Mononuclear cell (primary cell): ENCODE results near the gene LRRFIP2. TPM values are rescaled to one million over a fixed set of nuclear protein-coding genes. Genes with fewer than 3 reads are reported as not detected.

Source experiments
- H3K27me3 ChIP-seq: 2 replicates; pipeline ENCODE4 v1.6.0; 2011; ENCODE audit warnings: low read length, control low read depth; ENCODE audit not compliant: insufficient read depth
- H3K4me1 ChIP-seq: 2 replicates; pipeline ENCODE4 v1.5.1; 2011; ENCODE audit warnings: mild to moderate bottlenecking, low read length, control low read depth; ENCODE audit not compliant: insufficient read depth
- H3K4me3 ChIP-seq: 2 replicates; pipeline ENCODE4 v1.5.1; 2011; ENCODE audit warnings: mild to moderate bottlenecking, low read length, moderate library complexity
- H3K9me3 ChIP-seq: 2 replicates; pipeline ENCODE4 v1.5.1; 2011; ENCODE audit warnings: low read depth, mild to moderate bottlenecking, control low read depth, low read length
- total RNA-seq: library from RNA; depleted of rRNA; stranded (reverse); fragments of >200 nt; gene quantifications from one replicate; pipeline ENCODE4 v1.2.3, GENCODE V29; 2012

LRRFIP2 gene
- total RNA-seq, 1 donor = 63.1 TPM

DNA sequence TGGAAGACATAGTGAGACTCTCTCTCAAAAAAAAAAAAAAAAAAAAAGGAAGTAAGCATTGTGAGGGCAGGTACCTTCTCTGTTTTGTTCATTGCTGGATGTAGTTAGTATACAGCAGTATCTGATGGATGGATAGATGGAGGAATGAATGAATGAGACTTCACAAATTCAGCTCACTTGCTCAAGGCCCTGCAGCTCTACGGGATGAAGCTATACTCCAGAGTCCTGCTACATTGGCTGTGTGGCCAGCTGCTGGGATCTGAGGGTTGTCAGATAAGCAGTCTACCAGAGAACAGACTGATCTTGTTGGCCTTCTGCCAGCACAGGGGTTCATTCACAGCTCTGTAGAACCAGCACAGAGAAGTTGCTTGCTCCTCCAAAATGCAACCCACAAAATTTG lies 146.1 kb downstream of the LRRFIP2 start:
- H3K4me3 ChIP-seq = no peak overlapping the region
- H3K9me3 ChIP-seq = no peaks in the 10 kb centered on the region
- no peaks in the 10 kb centered on the region for H3K27me3 ChIP-seq
- H3K4me1 ChIP-seq = peaks cover 12% of the 10 kb centered on the region

DNA sequence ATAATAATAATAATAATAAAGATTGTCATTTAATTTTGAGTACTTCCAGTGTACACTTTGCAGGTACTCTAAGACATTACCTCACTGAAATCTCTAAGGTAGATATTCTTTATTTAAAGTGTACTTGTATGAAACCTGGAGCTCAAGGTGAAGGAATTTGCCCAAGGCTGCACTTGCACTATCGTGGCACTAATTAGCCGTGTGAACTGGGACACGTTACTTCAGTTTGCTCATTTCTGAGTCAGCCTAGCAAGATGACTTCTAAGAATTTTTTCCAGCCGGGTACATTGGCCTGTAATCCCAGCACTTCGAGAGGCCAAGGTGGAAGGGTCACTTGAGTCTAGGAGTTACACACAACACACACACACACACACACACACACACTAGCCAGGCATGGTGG lies 147.5 kb downstream of the LRRFIP2 start:
- H3K4me3 ChIP-seq = no peak overlapping the region
- H3K9me3 ChIP-seq = no peaks in the 10 kb centered on the region
- H3K27me3 ChIP-seq = no peaks in the 10 kb centered on the region
- H3K4me1 ChIP-seq = peaks cover 12% of the 10 kb centered on the region

DNA sequence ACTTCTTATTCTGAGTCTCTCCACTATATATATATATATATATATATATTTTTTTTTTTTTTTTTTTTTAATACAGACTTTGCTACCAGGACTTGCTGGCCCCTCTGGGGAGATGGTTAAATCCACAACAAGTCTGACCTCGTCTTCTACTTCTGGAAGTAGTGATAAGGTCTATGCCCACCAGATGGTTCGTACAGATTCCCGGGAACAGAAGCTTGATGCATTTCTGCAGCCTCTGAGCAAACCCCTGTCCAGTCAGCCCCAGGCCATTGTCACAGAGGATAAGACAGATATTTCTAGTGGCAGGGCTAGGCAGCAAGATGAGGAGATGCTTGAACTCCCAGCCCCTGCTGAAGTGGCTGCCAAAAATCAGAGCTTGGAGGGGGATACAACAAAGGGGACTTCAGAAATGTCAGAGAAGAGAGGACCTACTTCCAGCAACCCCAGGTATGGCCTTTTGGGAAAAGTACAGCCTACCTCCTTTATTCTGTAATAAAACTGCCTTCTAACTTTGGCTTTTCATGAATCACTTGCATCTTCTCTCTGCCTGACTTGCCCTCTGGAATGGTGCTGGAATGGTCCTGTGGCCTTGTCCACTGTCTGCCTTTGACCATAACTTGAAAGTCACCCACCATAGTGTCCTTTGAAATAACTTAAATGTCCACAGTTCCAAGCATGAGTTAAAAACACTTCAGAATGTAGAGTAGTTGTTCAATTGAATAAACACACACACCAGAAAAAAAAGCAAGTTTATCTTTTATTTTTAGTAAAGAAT lies 148.6 kb downstream of the LRRFIP2 start:
- H3K4me3 ChIP-seq = no peak overlapping the region
- H3K9me3 ChIP-seq = no peaks in the 10 kb centered on the region
- H3K4me1 ChIP-seq = peaks cover 12% of the 10 kb centered on the region
- H3K27me3 ChIP-seq = no peaks in the 10 kb centered on the region

DNA sequence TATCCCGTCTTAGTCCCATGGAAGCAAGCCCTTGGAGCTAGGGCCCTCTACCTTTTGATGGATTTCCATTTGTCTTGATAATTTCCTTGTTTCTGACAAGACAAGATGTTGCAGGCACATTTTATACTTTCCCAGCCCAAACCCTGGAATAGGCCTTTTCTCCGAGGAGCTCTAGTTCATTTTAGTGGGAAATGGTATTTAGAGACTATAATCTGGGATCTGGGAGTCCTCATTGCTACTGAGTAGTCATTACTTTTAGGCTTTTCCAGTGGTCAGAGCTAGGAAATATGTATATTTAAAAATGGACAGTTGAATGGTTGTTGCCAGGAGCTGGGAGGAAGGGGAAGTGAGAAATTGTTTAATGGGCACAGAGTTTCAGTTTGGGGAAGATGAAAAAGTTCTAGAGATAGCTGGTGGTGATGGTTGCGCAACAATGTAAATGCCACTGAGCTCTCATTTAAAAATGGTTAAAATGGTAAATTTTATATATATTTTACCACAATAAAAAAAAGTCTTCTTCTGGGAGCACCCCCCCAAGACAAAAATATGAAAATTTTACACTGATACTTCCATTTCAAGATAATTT lies 149.5 kb downstream of the LRRFIP2 start:
- no peak overlapping the region for H3K4me3 ChIP-seq
- no peaks in the 10 kb centered on the region for H3K27me3 ChIP-seq
- no peaks in the 10 kb centered on the region for H3K9me3 ChIP-seq
- peaks cover 12% of the 10 kb centered on the region for H3K4me1 ChIP-seq

DNA sequence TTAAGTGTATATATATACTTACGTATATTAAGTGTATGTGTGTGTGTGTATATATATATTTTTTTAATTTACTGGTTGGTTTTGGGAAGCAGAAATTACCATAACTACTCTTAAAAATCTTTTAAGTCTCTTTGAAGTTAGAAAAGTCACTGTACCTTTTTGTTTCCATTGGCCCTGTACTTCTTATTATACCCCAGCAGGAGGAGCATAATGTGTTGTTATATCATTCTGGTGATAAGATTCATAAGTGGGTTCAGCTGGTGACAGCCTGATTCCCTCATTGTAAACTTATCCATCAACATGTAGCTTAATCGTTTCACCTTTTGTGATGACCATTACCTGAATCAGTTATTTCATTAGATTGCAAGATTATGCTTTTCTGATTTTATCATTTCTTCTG lies 150.3 kb downstream of the LRRFIP2 start:
- H3K4me3 ChIP-seq = no peak overlapping the region
- no peaks in the 10 kb centered on the region for H3K27me3 ChIP-seq
- H3K9me3 ChIP-seq = no peaks in the 10 kb centered on the region
- H3K4me1 ChIP-seq = peaks cover 12% of the 10 kb centered on the region

DNA sequence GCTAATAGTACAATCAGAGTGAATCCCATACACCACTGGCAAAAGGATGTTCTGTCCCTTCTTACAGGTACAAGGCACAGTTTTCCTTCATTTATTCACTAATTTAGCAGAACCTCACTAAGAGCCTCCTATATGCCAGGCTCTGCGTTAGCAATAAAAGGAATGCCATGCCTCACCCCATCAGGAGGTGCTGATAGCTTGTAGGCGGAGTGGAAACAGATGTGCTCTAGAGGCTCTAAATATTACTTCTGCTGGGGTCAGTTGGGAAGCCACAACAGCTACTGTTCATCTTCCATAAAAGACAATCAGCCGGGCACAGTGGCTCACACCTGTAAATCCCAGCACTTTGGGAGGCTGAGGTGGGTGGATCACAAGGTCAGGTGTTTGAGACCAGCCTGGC lies 156.7 kb downstream of the LRRFIP2 start:
- H3K4me1 ChIP-seq = no peaks in the 10 kb centered on the region
- no peaks in the 10 kb centered on the region for H3K27me3 ChIP-seq
- no peaks in the 10 kb centered on the region for H3K9me3 ChIP-seq
- no peak overlapping the region for H3K4me3 ChIP-seq

DNA sequence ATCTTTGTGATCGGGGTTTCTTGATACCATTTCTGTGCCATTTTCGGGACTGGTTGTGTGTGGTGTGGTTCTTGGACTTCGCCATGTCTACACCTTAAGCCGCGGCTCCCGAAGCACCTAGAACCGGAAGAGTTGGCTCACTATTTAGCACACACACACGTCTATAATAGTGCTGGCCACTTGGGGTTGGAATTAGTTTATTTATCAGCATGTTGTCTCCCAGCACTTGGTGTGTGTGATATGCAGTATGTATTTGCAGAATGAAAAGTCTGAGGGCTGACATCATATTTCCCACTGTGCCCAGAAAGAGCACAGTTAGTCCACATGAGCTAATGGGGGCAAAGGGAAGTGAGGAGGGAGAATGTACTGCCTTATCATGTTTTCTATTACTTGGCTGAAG lies 157.5 kb downstream of the LRRFIP2 start:
- Histone ChIP-seq H3K9me3 (no peaks in the 10 kb centered on the region), H3K4me1 (no peaks in the 10 kb centered on the region), H3K4me3 (no peak overlapping the region), H3K27me3 (no peaks in the 10 kb centered on the region)

DNA sequence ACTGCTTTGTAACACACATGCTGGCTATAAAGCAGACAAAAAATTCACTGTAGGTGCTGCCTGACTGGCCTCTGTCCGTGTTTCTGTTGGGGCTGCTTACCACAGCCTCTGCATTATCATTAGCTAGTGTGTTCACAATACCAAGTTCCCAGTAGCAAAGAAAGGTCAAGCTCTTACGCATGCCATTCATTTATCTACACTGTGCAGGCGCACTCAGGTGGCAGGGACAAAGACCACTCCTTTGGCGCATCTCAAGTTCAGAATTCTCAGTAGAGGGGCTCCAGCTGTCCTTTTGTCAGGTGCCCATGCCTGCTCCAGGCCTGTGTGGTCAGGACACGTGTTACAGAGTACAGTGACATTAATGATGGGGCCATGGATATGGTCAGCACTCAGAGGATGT lies 158.7 kb downstream of the LRRFIP2 start:
- no peak overlapping the region for H3K4me3 ChIP-seq
- no peaks in the 10 kb centered on the region for H3K9me3 ChIP-seq
- no peaks in the 10 kb centered on the region for H3K4me1 ChIP-seq
- no peaks in the 10 kb centered on the region for H3K27me3 ChIP-seq

DNA sequence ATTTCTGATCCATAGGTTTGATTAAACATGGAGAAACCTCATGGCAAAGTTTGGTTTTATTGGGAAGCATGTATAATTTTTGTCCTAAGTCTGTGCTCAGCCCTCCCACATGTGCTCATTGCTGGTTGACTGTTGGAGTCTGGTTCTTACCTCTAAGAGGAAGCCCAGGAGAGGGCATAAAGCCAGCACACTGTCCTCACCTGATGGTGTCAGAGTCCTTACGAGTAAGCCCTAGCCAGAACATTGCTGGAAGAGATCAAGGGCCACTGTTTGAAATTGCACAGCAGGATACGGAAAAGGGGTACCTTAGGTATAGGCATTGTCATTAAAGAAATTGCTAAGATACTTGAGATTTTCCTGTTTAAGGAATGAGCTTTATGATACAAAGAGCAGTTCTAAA lies 159.8 kb downstream of the LRRFIP2 start:
- H3K4me3 ChIP-seq = no peak overlapping the region
- no peaks in the 10 kb centered on the region for H3K4me1 ChIP-seq
- no peaks in the 10 kb centered on the region for H3K9me3 ChIP-seq
- no peaks in the 10 kb centered on the region for H3K27me3 ChIP-seq

Other genes with a start within 250 kb of the LRRFIP2 start
- 42.4 TPM for gene TRANK1, start 229.5 kb downstream of the LRRFIP2 start, total RNA-seq
- gene EPM2AIP1, start 181.5 kb downstream of the LRRFIP2 start, total RNA-seq = 42.5 TPM
- 41.5 TPM for gene MLH1, start 181.1 kb downstream of the LRRFIP2 start, total RNA-seq
- gene GOLGA4, start 68.7 kb upstream of the LRRFIP2 start, total RNA-seq = 84.9 TPM